22Rv1 (cell line): ENCODE results near the gene FUT8.

Source experiments
- H3K27ac ChIP-seq: fragments of 450-650 bp; 2 replicates; pipeline ENCODE4 v1.5.1; 2017
- ZFX ChIP-seq: fragments of 450-650 bp; IDR thresholded peaks from 2 replicates; pipeline ENCODE4 v1.6.1; 2017; ENCODE audit warnings: antibody characterized with exemption, borderline replicate concordance
- TF ChIP-seq, protein P1 (sequence below): fragments of 450-650 bp; IDR thresholded peaks from 2 replicates; pipeline ENCODE4 v1.5.1; 2017; ENCODE audit warnings: mild to moderate bottlenecking

The FUT8 gene

DNA sequence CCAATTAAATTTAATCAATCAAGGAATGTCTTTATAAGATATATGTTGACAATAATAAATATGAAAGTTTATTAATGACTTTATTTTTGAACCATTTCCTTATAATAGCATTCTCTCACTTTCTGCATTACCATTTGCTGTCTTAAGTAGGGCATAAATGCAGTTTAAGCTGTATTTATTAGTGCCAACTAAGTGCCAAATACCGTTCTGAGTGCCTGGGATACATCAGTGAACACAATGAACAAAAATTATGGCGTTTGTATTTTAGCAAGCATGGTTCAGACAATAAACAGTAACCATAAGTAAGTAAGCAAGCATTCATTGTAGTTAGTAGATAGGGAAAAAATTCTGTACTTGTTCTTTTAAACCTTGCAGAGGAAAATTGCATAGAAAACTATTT lies 145.8 kb downstream of the FUT8 start:
- no peak for TF ChIP-seq ZFX
- TF ChIP-seq, protein P1, sequence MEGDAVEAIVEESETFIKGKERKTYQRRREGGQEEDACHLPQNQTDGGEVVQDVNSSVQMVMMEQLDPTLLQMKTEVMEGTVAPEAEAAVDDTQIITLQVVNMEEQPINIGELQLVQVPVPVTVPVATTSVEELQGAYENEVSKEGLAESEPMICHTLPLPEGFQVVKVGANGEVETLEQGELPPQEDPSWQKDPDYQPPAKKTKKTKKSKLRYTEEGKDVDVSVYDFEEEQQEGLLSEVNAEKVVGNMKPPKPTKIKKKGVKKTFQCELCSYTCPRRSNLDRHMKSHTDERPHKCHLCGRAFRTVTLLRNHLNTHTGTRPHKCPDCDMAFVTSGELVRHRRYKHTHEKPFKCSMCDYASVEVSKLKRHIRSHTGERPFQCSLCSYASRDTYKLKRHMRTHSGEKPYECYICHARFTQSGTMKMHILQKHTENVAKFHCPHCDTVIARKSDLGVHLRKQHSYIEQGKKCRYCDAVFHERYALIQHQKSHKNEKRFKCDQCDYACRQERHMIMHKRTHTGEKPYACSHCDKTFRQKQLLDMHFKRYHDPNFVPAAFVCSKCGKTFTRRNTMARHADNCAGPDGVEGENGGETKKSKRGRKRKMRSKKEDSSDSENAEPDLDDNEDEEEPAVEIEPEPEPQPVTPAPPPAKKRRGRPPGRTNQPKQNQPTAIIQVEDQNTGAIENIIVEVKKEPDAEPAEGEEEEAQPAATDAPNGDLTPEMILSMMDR = no peak
- no peak overlapping the region for H3K27ac ChIP-seq

DNA sequence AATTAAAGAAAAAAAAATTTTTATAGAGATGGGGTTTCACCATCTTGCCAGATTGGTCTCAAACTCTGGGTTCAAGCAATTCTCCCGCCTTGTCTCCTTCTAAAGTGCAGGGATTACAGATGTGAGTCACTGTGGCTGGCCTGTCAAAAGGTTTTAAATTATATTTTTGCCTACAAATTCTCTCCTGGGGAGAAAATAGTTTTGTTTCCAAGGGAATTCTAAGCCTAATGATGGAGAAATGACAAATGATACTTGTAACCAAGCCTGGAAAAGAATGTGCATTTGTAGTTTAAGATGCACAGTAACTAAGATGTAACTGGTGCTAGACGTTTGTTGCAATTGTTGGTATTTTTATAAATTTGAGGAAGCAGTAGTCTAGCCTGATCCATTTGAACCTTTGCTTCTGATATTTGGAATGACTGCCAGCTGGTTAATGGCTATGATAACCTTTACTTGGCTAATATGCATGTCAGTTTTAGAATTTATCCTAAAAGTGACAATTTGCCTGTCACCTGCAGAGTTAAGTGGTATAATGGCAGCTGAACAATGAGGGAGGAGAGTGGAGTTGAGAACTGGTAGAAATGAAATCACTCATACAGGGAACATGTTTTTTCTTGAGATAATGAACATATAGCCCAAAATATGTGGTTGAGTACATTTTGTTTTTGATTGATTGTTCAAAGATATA lies 148.0 kb downstream of the FUT8 start:
- no peak overlapping the region for H3K27ac ChIP-seq
- no peak for TF ChIP-seq ZFX
- TF ChIP-seq, protein P1 = no peak

- no peak overlapping the region for H3K27ac ChIP-seq
- TF ChIP-seq, protein P1 = no peak
- no peak for TF ChIP-seq ZFX
Observed at GRCh38 chr14:65564370-65564769, 151.8 kb downstream of the FUT8 start.

GRCh38 chr14:65565948-65566347 lies 153.4 kb downstream of the FUT8 start:
- TF ChIP-seq, protein P1 = no peak
- no peak for TF ChIP-seq ZFX
- H3K27ac ChIP-seq = no peak overlapping the region

DNA sequence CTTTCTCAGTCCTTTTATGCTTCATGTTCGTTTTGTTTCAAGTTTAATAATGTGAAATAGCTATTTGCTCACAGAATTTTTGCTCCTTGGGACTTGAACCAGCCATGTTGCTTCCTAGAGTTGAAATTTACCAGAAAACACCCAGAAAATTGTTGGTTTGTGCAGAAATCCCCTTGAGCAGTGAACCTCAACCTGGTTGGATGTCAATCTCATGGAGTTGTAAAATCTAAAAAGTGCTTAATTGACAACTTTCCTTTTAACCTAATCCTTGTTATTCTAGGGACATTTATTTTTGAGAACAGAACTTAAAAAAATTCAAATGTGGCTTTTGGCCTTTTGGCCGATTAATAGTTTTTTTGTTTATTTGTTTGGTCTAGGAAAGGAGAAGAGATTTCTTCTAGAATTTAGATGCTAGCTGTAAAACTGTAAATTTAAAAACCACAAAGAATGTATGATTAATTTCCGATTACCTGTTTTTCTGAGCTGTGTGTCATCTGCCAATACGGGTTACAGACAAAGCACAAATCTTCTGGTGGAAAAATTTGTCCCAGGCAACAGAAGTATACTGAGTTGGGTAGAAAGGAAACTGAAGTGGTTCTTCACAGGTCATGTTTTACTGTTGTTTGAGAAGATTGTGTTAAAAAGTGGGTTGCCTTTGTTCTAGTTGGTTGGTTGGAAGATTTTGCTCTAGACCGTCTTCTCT lies 154.4 kb downstream of the FUT8 start:
- H3K27ac ChIP-seq = no peak overlapping the region
- TF ChIP-seq, protein P1 = no peak
- no peak for TF ChIP-seq ZFX

DNA sequence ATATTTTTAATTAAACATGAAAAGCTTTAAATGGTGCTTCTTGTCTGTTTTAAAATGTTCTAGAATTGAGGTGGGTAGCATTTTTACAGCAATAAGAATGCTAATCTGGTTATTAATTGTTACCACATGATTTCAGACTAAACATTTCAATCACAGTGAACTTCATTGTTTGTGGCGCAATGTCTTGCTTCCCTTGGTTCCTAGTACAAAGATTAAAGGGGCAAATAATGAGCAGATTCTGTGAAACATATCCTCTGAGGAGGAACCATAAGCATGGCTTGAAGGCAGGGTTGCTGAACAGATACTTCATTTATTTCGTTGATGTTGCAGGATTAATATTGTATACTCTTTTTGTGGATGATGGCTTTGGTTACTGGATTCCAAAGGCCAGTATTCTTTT lies 162.1 kb downstream of the FUT8 start:
- H3K27ac ChIP-seq = no peak overlapping the region
- TF ChIP-seq ZFX = no peak
- TF ChIP-seq, protein P1 = no peak

DNA sequence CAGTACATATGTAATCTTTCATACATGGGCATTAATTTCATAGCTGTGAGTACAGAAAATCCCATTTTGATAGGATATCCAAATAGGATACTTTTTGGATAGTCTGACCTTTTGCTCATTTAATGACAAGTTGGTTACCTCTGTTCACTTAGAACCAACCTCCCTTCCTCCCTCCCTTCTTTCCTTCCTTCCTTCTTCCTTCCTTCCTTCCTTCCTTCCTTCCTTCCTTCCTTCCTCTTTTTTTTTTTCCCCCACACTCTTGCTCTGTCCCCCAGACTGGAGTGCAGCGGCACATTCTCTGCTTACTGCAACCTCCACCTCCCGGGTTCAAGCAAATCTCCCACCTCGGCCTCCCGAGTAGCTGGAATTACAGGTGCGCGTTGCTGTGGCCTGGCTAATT lies 162.9 kb downstream of the FUT8 start:
- no peak for TF ChIP-seq ZFX
- TF ChIP-seq, protein P1 = no peak
- no peak overlapping the region for H3K27ac ChIP-seq
